ENCODE data around the gene ATP11A.

- TF ChIP-seq GATA2 (IDR thresholded peaks at IDR 0.05; ENCODE audit: low read depth, low read length) = no peak
- no peak for TF ChIP-seq GATA3 (IDR thresholded peaks at IDR 0.05; ENCODE audit: low read depth, low read length)
Measured at GRCh38 chr13:112714376-112715174, 24.7 kb downstream of the ATP11A start.
